ENCODE data around the gene UNC80. TPM values are rescaled to one million over a fixed set of nuclear protein-coding genes. Genes with fewer than 3 reads are reported as not detected.

Gene UNC80
- polyA plus RNA-seq, 1 donor (not counting 4 experiments of a cell fraction or from before 2014, with no cell fraction given) = 0.13 TPM

- FAIRE-seq = no peak
Measured at GRCh38 chr2:209834767-209835166, 63.1 kb downstream of the UNC80 start.

DNA sequence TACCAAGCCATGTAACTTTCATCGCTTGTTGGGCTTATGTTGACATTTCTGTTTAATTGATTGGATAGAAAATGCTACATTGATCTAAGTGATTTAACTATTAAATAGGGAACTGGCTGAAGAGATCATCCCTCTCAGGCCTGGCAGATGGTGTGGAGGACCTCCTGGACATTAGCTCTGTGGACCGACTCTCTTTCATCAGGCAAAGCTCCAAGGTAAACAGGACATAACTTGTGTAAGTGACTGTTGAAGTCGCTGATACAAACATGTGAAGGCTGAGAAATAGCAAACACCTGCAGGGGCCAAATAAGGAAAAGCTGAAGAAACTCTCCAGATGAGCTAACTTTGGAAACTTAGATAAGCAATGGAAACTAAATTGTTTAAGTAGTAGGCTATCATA lies 68.8 kb downstream of the UNC80 start:
- FAIRE-seq (no peak), DNase-seq (ENCODE audit: low read depth, low spot score) (no peak)
- Histone ChIP-seq H3K9me1 (ENCODE audit: control insufficient read depth, extremely low read depth, insufficient read depth, low read length) (no peaks in the 10 kb centered on the region), H3K4me1 (ENCODE audit: control insufficient read depth, extremely low read depth, insufficient read depth, low read length) (no peaks in the 10 kb centered on the region), H2AFZ (ENCODE audit: control insufficient read depth, low read length) (no peak overlapping the region), H3K36me3 (ENCODE audit: control insufficient read depth in 2 of 2, extremely low read depth in 1 of 2, insufficient read depth in 2 of 2, low read length in 2 of 2) (no peaks in the 10 kb centered on the region), H3K9me3 (ENCODE audit: control insufficient read depth, low read depth, low read length) (no peaks in the 10 kb centered on the region), H4K20me1 (ENCODE audit: control insufficient read depth, extremely low read depth, insufficient read depth, low read length) (no peaks in the 10 kb centered on the region), H3K4me3 (ENCODE audit: control insufficient read depth in 2 of 3, extremely low read depth in 1 of 3, insufficient read depth in 2 of 3, low read depth in 1 of 3, low read length in 3 of 3) (no peak overlapping the region), H3K27me3 (ENCODE audit: control insufficient read depth, extremely low read depth, insufficient read depth, low read length) (no peaks in the 10 kb centered on the region), H3K9ac (ENCODE audit: control insufficient read depth, extremely low read depth, insufficient read depth, low read length) (no peak overlapping the region), H3K27ac (ENCODE audit: control insufficient read depth, insufficient read depth, low read length) (no peak overlapping the region), H3K79me2 (ENCODE audit: control insufficient read depth, insufficient read depth, low read length) (no peaks in the 10 kb centered on the region), H3K4me2 (ENCODE audit: control insufficient read depth, extremely low read depth, insufficient read depth, low read depth, low read length) (no peak overlapping the region)
- TF ChIP-seq EZH2 (IDR thresholded peaks at IDR 0.05; ENCODE audit: low read length) (no peak), CTCF (optimal IDR thresholded peaks at IDR 0.05 in 1 of 3, IDR thresholded peaks at IDR 0.05 in 1 of 3, conservative IDR thresholded peaks at IDR 0.05 in 1 of 3; ENCODE audit: extremely low read depth in 1 of 3, insufficient read depth in 2 of 3, low read length in 3 of 3) (no peak)
- dilution Hi-C loops (cut with MboI; ENCODE audit: extremely low pct_ligation_motif_present, low sequenced_read_pairs) = no loop called here

More at GRCh38 chr2:209834767-209835166, 63.1 kb downstream of the UNC80 start:
- Histone ChIP-seq H2AFZ (ENCODE audit: control insufficient read depth, low read length) (no peak overlapping the region), H3K79me2 (ENCODE audit: control insufficient read depth, insufficient read depth, low read length) (no peaks in the 10 kb centered on the region), H3K9me3 (ENCODE audit: control insufficient read depth, low read depth, low read length) (no peaks in the 10 kb centered on the region), H3K4me1 (ENCODE audit: control insufficient read depth, extremely low read depth, insufficient read depth, low read length) (no peaks in the 10 kb centered on the region), H4K20me1 (ENCODE audit: control insufficient read depth, extremely low read depth, insufficient read depth, low read length) (no peaks in the 10 kb centered on the region), H3K4me3 (ENCODE audit: control insufficient read depth in 2 of 3, extremely low read depth in 1 of 3, insufficient read depth in 2 of 3, low read depth in 1 of 3, low read length in 3 of 3) (no peak overlapping the region), H3K4me2 (ENCODE audit: control insufficient read depth, extremely low read depth, insufficient read depth, low read depth, low read length) (no peak overlapping the region), H3K36me3 (ENCODE audit: control insufficient read depth in 2 of 2, extremely low read depth in 1 of 2, insufficient read depth in 2 of 2, low read length in 2 of 2) (no peaks in the 10 kb centered on the region), H3K27me3 (ENCODE audit: control insufficient read depth, extremely low read depth, insufficient read depth, low read length) (no peaks in the 10 kb centered on the region), H3K9me1 (ENCODE audit: control insufficient read depth, extremely low read depth, insufficient read depth, low read length) (no peaks in the 10 kb centered on the region), H3K27ac (ENCODE audit: control insufficient read depth, insufficient read depth, low read length) (no peak overlapping the region), H3K9ac (ENCODE audit: control insufficient read depth, extremely low read depth, insufficient read depth, low read length) (no peak overlapping the region)
- DNase-seq (ENCODE audit: low read depth, low spot score) = no peak
- no peak for TF ChIP-seq EZH2 (IDR thresholded peaks at IDR 0.05; ENCODE audit: low read length)
- TF ChIP-seq CTCF (optimal IDR thresholded peaks at IDR 0.05 in 1 of 3, IDR thresholded peaks at IDR 0.05 in 1 of 3, conservative IDR thresholded peaks at IDR 0.05 in 1 of 3; ENCODE audit: extremely low read depth in 1 of 3, insufficient read depth in 2 of 3, low read length in 3 of 3) = no peak
- dilution Hi-C loops (cut with MboI; ENCODE audit: extremely low pct_ligation_motif_present, low sequenced_read_pairs) = no loop called here

All from keratinocyte (primary cell).